HCT116 (cell line): ENCODE results near the gene VAPA. TPM values are rescaled to one million over a fixed set of nuclear protein-coding genes. Genes with fewer than 3 reads are reported as not detected.
"Not testable (repeated sequence)": the region's sequence is repeated elsewhere in the genome, so short reads cannot be mapped to it uniquely, and the experiment has no call there.

Source experiments
- ATAC-seq: fragments of 200-7000 bp; cut with Tn5 transposase; 2 replicates; pipeline ENCODE4 v1.9.1; 2020; ENCODE audit warnings: mild to moderate bottlenecking, moderate library complexity
- BruUV-seq: library from RNA; stranded (reverse); fragments of 400-500 nt; replicated peaks from 2 replicates; lab custom pipeline; 2021; lab: Mats Ljungman, UMichigan
- CTCF ChIA-PET: fragments of 300-600 bp; sonication (Branson Sonifier 250); formaldehyde crosslinking; loops from one replicate; lab custom pipeline; 2021; ENCODE audit warnings: antibody characterized with exemption; lab: Charles Lee
- POLR2A ChIA-PET: fragments of 300-600, 350-600 bp; sonication (Branson Sonifier 250); formaldehyde crosslinking; loops from one replicate; lab custom pipeline; 2021; ENCODE audit warnings: antibody characterized with exemption; lab: Charles Lee
- RAD21 ChIA-PET, 2 experiments: fragments of 300-600 bp; sonication (Branson Sonifier 250); formaldehyde crosslinking; loops; one replicate each; lab custom pipeline; 2023; ENCODE audit warnings: low total read pairs in 2 of 2; ENCODE audit not compliant: uncharacterized antibody in 2 of 2, unreplicated experiment in 2 of 2, low non-redundant PET in 1 of 2; lab: Charles Lee
- DNase-seq: peaks from one replicate; pipeline ENCODE4 v3.0.0-alpha.2; 2010; ENCODE audit warnings: low read depth, low spot score
- H2AFZ ChIP-seq: fragments of 200-600 bp; shearing (Covaris generic), sonication (generic); 2 replicates; pipeline ENCODE4 v1.6.1; 2017; ENCODE audit warnings: low read depth, mixed run types, mixed read lengths, antibody characterized with exemption, low read length; ENCODE audit not compliant: poor library complexity, severe bottlenecking
- H3K27ac ChIP-seq: 2 replicates; pipeline ENCODE4 v1.5.1; 2012; ENCODE audit warnings: low read depth, low read length
- H3K27me3 ChIP-seq: fragments of 200-600 bp; sonication (generic); 2 replicates; pipeline ENCODE4 v1.6.1; 2016; ENCODE audit warnings: mixed run types, low read length, mixed read lengths; ENCODE audit not compliant: insufficient read depth
- H3K36me3 ChIP-seq, 2 experiments: fragments of 200-500 bp in 1 of 2; fragments of 200-600 bp in 1 of 2; sonication (Bioruptor generic) in 1 of 2; sonication (generic) in 1 of 2; 2 replicates each; pipeline versions ENCODE4 v1.5.1 to v1.6.1; 2014 to 2016; ENCODE audit warnings: low read length in 2 of 2, inconsistent platforms in 1 of 2, mixed read lengths in 1 of 2, mixed run types in 1 of 2; ENCODE audit not compliant: insufficient read depth in 2 of 2, control insufficient read depth in 1 of 2
- H3K4me1 ChIP-seq, 2 experiments: fragments of 200-600 bp in 1 of 2; sonication (generic) in 1 of 2; 2 replicates each; pipeline versions ENCODE4 v1.5.1 to v1.6.1; 2012 to 2017; ENCODE audit warnings: low read length in 2 of 2, inconsistent platforms in 1 of 2, mild to moderate bottlenecking in 1 of 2, mixed read lengths in 1 of 2, mixed run types in 1 of 2, moderate library complexity in 1 of 2; ENCODE audit not compliant: insufficient read depth in 2 of 2, control insufficient read depth in 1 of 2
- H3K4me2 ChIP-seq: fragments of 200-600 bp; sonication (generic); 2 replicates; pipeline ENCODE4 v1.6.1; 2017; ENCODE audit warnings: mixed run types, low read length, mixed read lengths
- H3K4me3 ChIP-seq, 2 experiments: fragments of 200-600 bp in 1 of 2; sonication (generic) in 1 of 2; replicated peaks in 1 of 2; 2 replicates each; pipeline ENCODE4 v1.5.1; 2011 to 2016; ENCODE audit warnings: low read length in 2 of 2, control low read depth in 1 of 2, low read depth in 1 of 2, mild to moderate bottlenecking in 1 of 2, mixed read lengths in 1 of 2, mixed run types in 1 of 2
- H3K79me2 ChIP-seq: fragments of 200-600 bp; sonication (generic); 2 replicates; pipeline ENCODE4 v1.6.1; 2017; ENCODE audit warnings: mild to moderate bottlenecking, mixed run types, low read length, moderate library complexity, mixed read lengths; ENCODE audit not compliant: insufficient read depth
- H3K9ac ChIP-seq: fragments of 200-600 bp; sonication (generic); 2 replicates; pipeline ENCODE4 v1.6.1; 2016; ENCODE audit warnings: low read length, mixed read lengths
- H3K9me2 ChIP-seq: fragments of 200-600 bp; sonication (generic), shearing (Covaris generic); 2 replicates; pipeline ENCODE4 v1.6.1; 2017; ENCODE audit warnings: mixed run types, mild to moderate bottlenecking, moderate library complexity; ENCODE audit not compliant: insufficient read depth
- H3K9me3 ChIP-seq, 2 experiments: fragments of 200-500 bp in 1 of 2; fragments of 200-600 bp in 1 of 2; sonication (Bioruptor generic) in 1 of 2; sonication (generic) in 1 of 2; 2 replicates each; pipeline ENCODE4 v1.6.1; 2014 to 2017; ENCODE audit warnings: low read length in 2 of 2, mixed read lengths in 2 of 2, inconsistent platforms in 1 of 2, low read depth in 1 of 2, mild to moderate bottlenecking in 1 of 2, mixed run types in 1 of 2, moderate library complexity in 1 of 2; ENCODE audit not compliant: control insufficient read depth in 1 of 2, insufficient read depth in 1 of 2
- H4K20me1 ChIP-seq: fragments of 200-600 bp; sonication (generic), shearing (Covaris generic); 2 replicates; pipeline ENCODE4 v1.6.1; 2017; ENCODE audit warnings: mixed run types, mild to moderate bottlenecking, moderate library complexity; ENCODE audit not compliant: insufficient read depth
- CEBPB ChIP-seq: IDR thresholded peaks from 2 replicates; pipeline ENCODE4 v1.6.1; 2012; ENCODE audit warnings: low read depth
- CTCF ChIP-seq, 3 experiments: fragments of 200-600 bp in 1 of 3; sonication (generic) in 1 of 3; IDR thresholded peaks in 2 of 3; conservative IDR thresholded peaks in 1 of 3; 2 replicates each; pipeline ENCODE4 v1.5.1; 2012 to 2017; ENCODE audit warnings: low read depth in 2 of 3, low read length in 2 of 3, antibody characterized with exemption in 1 of 3, borderline replicate concordance in 1 of 3, control low read depth in 1 of 3, mild to moderate bottlenecking in 1 of 3, mixed read lengths in 1 of 3, mixed run types in 1 of 3, moderate library complexity in 1 of 3; ENCODE audit not compliant: insufficient read depth in 1 of 3
- ELF1 ChIP-seq: IDR thresholded peaks from 2 replicates; pipeline ENCODE4 v1.6.1; 2012; ENCODE audit warnings: low read depth, borderline replicate concordance
- EZH2phosphoT487 ChIP-seq: fragments of 200-600 bp; IDR thresholded peaks from 2 replicates; pipeline ENCODE4 v1.6.1; 2018; ENCODE audit warnings: antibody characterized with exemption, borderline replicate concordance
- FOSL1 ChIP-seq: IDR thresholded peaks from 2 replicates; pipeline ENCODE4 v1.6.1; 2012; ENCODE audit warnings: low read depth
- MAX ChIP-seq: IDR thresholded peaks from 2 replicates; pipeline ENCODE4 v1.6.1; 2012
- POLR2A ChIP-seq: IDR thresholded peaks from 2 replicates; pipeline ENCODE4 v1.7.0; 2011; ENCODE audit warnings: borderline replicate concordance; ENCODE audit not compliant: insufficient read depth, insufficient read length; ENCODE audit errors: extremely low read depth
- RAD21 ChIP-seq: IDR thresholded peaks from 2 replicates; pipeline ENCODE4 v1.6.1; 2012; ENCODE audit warnings: low read depth, mild to moderate bottlenecking
- SIN3A ChIP-seq: IDR thresholded peaks from 2 replicates; pipeline ENCODE4 v1.6.1; 2012; ENCODE audit warnings: low read depth
- SP1 ChIP-seq: IDR thresholded peaks from 2 replicates; pipeline ENCODE4 v1.6.1; 2012; ENCODE audit warnings: low read depth
- SRF ChIP-seq: IDR thresholded peaks from 2 replicates; pipeline ENCODE4 v1.6.1; 2012; ENCODE audit warnings: low read depth
- TCF7L2 ChIP-seq: IDR thresholded peaks from 2 replicates; pipeline ENCODE4 v1.7.0; 2011; ENCODE audit warnings: borderline replicate concordance, inconsistent platforms; ENCODE audit not compliant: insufficient read depth, insufficient read length; ENCODE audit errors: extremely low read depth
- YY1 ChIP-seq: IDR thresholded peaks from 2 replicates; pipeline ENCODE4 v1.6.1; 2011; ENCODE audit warnings: low read length, low read depth, moderate library complexity, mild to moderate bottlenecking; ENCODE audit not compliant: insufficient replicate concordance; ENCODE audit errors: extremely low read depth
- intact Hi-C: fragments of 100-400 bp; cut with micrococcal nuclease; formaldehyde crosslinking; loops from 2 replicates; pipeline ENCODE4 v1.10.0; 2022
- total RNA-seq: library from RNA; stranded (reverse); gene quantifications from one replicate; pipeline ENCODE4 v1.2.1, GENCODE V29; 2021; ENCODE audit not compliant: unreplicated experiment

The VAPA gene
- total RNA-seq, 1 experiment from 2014 or later: 295 TPM

GRCh38 chr18:9890957-9891356, 22.9 kb upstream of the VAPA start:
- Histone ChIP-seq H3K9me2 (no peaks in the 10 kb centered on the region), H4K20me1 (no peaks in the 10 kb centered on the region), H3K9me3 (no peaks in the 10 kb centered on the region), H3K27me3 (no peaks in the 10 kb centered on the region), H3K79me2 (no peaks in the 10 kb centered on the region), H3K9ac (no peak overlapping the region), H3K36me3 (no peaks in the 10 kb centered on the region), H3K4me1 (peaks cover 18 to 42% of the 10 kb centered on the region in 2 experiments), H2AFZ (no peak overlapping the region), H3K27ac (no peak overlapping the region), H3K4me2 (peak overlapping the region; percentile 31), H3K4me3 (no peak overlapping the region)
- ATAC-seq: no peak
- no peak for TF ChIP-seq FOSL1
- no peak for TF ChIP-seq ELF1
- TF ChIP-seq RAD21: no peak
- no peak for TF ChIP-seq CTCF (IDR thresholded peaks at IDR 0.05 in 2 of 3, conservative IDR thresholded peaks at IDR 0.05 in 1 of 3; ENCODE audit: borderline replicate concordance in 1 of 3, insufficient read depth in 1 of 3, low read depth in 2 of 3, low read length in 2 of 3)
- TF ChIP-seq CEBPB: no peak
- TF ChIP-seq SP1: no peak
- TF ChIP-seq TCF7L2: no peak
- no peak for TF ChIP-seq SRF
- no peak for TF ChIP-seq YY1
- no peak for TF ChIP-seq MAX
- TF ChIP-seq POLR2A: no peak
- TF ChIP-seq EZH2phosphoT487: no peak
- no peak for TF ChIP-seq SIN3A
- BruUV-seq: no TSS peak
- ChIA-PET RAD21 (no interaction called here), CTCF (no interaction called here), POLR2A (no interaction called here)
- intact Hi-C loops: no loop called here
- no peak for DNase-seq

GRCh38 chr18:9891515-9891914, 22.3 kb upstream of the VAPA start:
- H3K9me2 ChIP-seq, intact Hi-C loops, H3K79me2 ChIP-seq, DNase-seq, H4K20me1 ChIP-seq, H3K36me3 ChIP-seq, POLR2A ChIA-PET, H3K9ac ChIP-seq, H3K9me3 ChIP-seq, H3K4me3 ChIP-seq, CTCF ChIA-PET, H3K27ac ChIP-seq, BruUV-seq, H3K27me3 ChIP-seq, RAD21 ChIA-PET: not testable (repeated sequence)
- H3K4me1 ChIP-seq: peaks cover 18 to 45% of the 10 kb centered on the region in 2 experiments
- H2AFZ ChIP-seq: peak overlapping the region; percentile 87
- H3K4me2 ChIP-seq: peak overlapping the region; percentile 31
- peak; percentile 53 for ATAC-seq
